ENCODE data around the gene SLX4IP.
A peak's percentile ranks its signal among the peaks of the same experiment; 100 is the strongest.

SLX4IP gene

DNA sequence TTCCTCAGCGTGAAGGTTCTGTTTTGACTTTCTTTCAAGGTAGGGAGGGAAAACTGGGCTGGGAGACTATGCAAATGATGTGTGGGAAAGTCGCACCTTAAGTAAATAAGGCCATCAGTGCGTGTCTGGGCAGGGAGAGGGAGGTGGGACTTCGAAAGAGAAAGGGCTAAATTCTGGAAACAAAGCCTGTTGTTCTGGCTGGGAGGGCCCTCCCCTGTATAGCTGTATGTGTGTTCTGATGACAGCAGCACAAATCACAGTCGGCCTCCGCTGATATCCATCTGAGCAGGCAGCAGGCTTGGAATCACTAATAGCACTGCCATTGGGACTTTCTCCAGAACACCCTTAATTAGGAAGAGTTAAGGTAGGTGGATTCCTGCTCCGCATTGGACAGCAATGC is 219.5 kb downstream of the SLX4IP start:
- DNase-seq, result no peak

DNA sequence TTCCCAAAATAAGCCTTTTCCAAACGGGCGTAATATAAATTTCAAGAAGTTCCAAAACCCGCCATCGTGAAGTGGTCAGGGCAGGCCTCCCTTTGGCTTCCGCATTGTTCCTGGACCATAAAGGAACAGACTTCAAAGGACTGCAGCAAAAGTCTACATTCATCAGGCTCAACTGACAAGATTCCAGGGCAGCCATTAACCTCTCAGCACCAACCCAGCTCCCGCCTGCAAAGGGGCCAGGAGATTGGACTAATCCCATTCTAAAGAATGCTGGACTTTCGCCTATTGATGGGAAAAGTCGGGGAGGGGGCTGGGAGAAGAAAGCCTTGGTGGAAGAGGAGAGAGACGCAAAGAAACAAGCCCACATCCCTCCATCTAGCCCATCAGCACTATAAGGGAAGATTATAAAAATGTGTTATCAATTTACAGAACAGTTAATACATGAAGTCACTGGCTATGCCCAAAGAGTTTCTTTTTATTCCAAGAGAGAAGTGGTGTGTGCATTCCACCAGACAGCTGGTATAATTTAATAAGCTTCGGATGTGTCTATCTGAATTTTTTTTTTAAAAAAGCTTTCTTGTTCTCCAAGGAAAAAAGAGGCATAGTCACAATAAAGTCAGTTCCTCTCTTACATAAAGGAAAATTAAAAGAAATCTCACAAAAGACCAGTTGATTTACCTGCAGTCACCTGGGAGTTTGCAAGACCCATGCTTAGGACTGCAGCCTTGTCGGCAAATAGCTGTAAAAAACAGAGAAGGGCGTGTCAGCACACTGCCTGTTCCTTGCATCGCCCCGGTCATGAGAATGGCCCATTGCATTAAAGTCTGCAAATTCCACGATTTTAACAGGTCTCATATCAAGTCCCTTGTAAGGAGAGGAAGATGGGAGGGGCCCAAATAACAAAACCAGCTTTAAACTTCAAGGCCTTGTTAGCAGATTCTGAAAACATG is 220.9 kb downstream of the SLX4IP start:
- DNase-seq, result no peak

- DNase-seq, result no peak
Observed at GRCh38 chr20:10657453-10657852, 222.3 kb downstream of the SLX4IP start.

DNA sequence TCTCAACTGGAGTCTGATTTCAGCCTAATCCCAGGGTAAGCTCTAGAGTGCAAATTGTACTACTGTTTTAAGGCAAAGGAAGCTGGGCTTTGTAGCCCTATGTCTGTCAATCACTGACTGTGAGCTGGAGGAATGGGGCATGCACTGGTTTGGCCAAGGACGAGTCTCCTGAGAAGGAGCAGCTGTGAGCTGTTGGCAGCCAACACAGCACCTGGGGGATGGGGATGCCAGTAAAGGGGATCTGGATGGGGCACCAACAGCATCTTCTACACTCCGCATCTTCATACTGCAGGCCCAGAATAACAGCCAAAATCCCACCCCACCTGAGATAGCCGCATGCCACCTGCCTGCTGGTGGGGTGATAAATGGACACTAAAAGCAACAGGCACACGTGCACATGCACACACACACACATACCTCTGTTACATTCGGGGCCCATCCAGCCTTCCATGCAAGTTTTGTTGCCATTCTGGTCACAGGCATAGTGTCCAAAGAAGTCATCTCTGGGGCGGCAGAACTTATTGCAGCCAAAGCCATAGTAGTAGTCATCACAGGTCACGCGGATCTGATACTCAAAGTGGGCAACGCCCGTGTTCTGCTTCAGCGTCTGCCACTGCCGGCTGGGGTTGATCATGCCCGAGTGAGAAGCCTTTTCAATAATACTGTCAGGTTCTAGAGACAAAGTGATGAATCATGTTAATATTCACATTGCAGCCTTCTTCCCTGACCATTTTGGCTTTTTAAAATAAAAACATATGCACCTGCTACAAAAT is 223.1 kb downstream of the SLX4IP start:
- no peak for DNase-seq

DNA sequence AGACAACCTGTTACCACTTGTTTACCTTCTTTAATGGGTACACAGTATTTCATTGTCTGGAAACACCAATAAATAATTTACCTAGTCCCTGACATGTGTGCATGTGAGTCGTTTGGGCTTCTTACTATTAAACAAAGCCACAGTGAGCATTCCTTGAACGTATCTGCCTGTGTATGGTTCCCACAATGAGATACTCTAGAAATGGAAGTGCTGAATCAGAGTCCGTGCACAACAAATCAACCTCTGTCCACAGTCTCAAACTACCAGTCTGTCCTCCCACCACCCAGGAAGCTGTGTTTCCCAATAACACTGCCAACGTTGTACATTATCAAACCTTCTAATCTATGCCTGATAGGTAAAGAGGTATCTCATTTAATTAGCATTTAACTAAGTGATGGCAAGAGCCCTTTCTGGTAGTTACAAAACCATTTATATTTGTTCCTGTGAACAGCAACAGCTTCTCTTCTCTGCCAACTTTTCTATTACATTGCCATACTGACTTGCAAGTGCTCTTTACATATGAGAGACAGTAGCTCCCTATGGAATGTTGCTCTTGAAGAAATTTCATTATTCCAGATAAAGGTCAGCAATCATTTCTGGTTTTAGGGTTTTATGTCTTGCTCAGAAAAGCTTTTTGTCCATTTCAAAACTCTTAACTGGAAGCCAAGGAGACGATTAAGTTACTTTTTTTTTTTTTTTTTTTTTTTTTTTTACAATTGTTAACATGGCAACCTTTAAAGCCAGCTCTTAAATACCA is 223.9 kb downstream of the SLX4IP start:
- no peak for DNase-seq

- no peak for DNase-seq
Observed at GRCh38 chr20:10659651-10660601, 224.8 kb downstream of the SLX4IP start.

GRCh38 chr20:10660661-10661060 is 225.6 kb downstream of the SLX4IP start:
- no peak for DNase-seq

- no peak for DNase-seq
Observed at GRCh38 chr20:10661261-10661660, 226.2 kb downstream of the SLX4IP start.

DNA sequence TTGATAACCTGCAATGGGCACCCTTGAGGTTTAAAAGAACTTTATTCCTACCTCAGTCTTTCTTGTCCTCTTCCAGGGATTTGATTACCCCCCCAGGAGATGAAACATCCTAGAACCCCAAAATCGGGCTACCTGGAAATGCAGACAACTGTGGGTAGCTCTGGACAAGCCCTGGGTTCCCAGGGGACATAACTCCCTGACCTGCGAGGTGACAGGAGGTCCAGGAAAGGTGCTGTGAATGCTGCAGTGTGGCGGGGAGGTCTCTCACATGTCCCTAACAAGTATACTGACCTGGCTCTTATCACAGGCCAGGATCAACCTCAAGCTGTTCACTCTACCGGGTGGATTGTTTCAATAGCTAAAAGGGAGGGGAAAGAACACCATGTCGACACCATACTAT is 227.0 kb downstream of the SLX4IP start:
- no peak for DNase-seq

- DNase-seq, result no peak
Observed at GRCh38 chr20:10662661-10663458, 227.8 kb downstream of the SLX4IP start.

DNA sequence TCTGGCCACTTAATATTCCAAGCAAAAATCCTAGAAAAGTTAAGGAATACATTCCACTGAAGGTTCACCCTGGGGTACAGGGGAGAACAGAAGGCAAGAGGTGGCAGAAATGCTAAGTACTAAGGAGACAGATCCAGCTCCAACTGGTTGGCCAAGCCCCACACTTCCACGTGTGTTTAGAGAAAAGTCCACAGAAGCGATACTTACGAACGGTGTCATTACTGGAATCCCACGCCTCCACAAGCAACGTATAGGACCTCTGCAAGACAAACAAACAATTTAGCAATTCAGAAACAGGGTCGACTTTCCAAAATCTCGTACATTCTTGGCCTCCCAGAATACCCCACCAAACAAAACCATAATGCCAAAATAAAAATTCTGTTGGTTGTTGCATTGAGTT is 228.7 kb downstream of the SLX4IP start:
- DNase-seq, result no peak

DNA sequence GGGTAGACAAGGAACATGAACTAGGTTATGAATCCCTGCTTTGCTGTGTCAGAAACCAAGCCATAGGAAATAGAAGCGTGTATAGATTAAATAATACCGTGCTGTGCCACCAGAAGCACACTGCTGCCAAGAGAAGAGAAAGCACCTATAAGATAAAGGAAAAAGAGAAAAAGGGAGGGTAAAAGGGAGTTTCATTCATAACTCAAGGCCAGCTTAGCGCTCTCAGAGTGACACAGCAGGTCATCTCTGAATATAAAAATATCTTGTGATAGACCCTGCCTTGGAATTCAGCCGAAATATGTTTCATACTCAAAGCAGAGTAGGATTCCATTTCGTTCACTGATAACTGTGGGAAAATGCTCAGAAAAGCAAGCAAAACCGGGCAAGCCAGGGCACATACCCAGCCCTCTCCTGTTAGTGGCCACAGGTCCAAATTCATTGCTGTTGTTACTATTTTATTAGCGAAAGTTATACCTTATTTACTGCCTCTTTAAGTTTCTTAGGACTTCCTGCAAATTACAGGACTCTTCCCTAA is 230.0 kb downstream of the SLX4IP start:
- no peak for DNase-seq

DNA sequence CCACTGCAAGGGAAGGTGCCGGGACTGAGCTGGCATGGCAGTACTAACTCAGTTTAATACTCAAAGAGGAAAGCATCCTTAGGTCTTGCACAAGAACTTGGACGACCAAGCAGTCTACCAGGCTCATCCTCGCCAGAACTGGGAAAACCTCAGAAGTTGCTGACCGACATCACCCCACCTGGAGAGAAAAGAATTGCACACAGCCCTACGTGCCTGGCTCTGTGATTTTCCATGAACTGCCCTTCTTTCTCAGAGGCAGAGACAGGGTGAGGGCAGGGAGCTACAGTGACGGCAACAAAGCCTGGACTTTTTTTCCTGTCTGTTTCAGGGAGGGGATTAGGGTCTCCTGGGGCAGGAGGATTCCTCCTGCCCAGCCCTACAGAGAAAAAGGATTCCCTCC is 230.7 kb downstream of the SLX4IP start:
- DNase-seq, result no peak

- DNase-seq, result no peak
Observed at GRCh38 chr20:10666221-10667076, 231.3 kb downstream of the SLX4IP start.

DNA sequence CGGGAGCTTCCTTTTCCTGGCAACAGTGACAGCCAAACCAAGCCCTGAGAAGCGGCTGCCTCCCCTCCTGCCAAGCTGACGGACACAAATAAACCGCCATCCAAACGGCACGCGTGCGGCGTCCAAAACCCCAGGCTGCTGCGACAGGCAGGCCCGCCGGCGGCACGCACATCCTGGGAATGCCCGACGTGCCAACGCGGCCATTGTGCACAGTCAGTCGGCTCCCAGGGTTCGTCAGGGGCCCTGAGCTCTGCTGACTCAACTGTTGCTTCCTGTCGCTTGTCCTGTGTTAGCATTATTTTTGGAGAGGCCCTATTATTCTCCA is 231.9 kb downstream of the SLX4IP start:
- peak; percentile 74 for DNase-seq

- no peak for DNase-seq
Observed at GRCh38 chr20:10667560-10668167, 232.6 kb downstream of the SLX4IP start.

- no peak for DNase-seq
Observed at GRCh38 chr20:10668677-10669368, 233.7 kb downstream of the SLX4IP start.

DNA sequence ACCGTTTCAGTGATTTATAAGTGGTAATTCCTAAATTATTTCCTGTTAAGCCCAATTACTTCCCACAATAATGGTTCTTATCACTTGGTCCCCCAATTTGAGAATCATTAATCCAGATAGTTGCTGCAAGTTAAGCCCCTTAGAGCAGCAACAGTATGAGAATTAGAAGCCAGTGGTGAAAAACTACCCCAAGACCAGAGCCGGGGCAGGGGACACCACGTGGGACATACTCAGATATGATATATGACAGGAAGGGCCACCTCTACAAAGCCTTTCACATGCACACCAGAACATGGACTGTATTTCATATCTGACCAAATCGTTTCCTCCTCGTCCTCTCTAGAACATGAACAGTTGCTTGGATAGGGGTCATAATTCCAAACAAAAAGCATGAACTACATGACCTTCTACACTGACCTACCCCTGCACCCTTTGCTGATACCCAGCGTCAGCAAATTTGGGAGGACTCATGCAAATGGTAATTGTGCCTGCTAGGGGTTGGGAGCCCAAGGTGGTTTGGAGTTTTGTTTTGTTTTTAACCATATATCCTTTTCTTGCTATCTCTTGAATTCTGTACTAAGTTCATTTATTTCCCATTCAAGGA is 234.8 kb downstream of the SLX4IP start:
- DNase-seq, result no peak

Data from NCI-H446 treated with DMSO at 0.1 percent for 48 hours (cell line).